ENCODE data around the gene ANTXR2. TPM values are rescaled to one million over a fixed set of nuclear protein-coding genes. Genes with fewer than 3 reads are reported as not detected.
A peak's percentile ranks its signal among the peaks of the same experiment; 100 is the strongest.

Gene ANTXR2
- total and polyA plus RNA-seq, 12 donors = 9.9 to 68.4 (median 49.2) TPM

- Histone ChIP-seq H3K27me3 (no peaks in the 10 kb centered on the region), H3K4me3 (peak overlapping the region in 3 of 10 donors; percentile 70 to 91 (median 91)), H3K36me3 (peaks cover 0 to 46% (median 15%) of the 10 kb centered on the region in 9 donors), H3K4me1 (peaks cover 0 to 51% (median 27%) of the 10 kb centered on the region in 9 donors), H3K9me3 (no peaks in the 10 kb centered on the region), H3K27ac (peak overlapping the region in 4 of 10 donors; percentile 2 to 97 (median 50))
- ATAC-seq = no peak
- no peak for DNase-seq
- intact Hi-C loops (cut with DNase I) = loop anchor here in 4 of 10 donors (5.0 to 10.0 kb wide), 4 partner anchors 33 to 155 kb away; no protein-coding TSS in a partner anchor
- WGBS, 2 donors = 71 to 72% methylated on average over 2 of the region's 2 CpGs
- TF ChIP-seq, protein P1, sequence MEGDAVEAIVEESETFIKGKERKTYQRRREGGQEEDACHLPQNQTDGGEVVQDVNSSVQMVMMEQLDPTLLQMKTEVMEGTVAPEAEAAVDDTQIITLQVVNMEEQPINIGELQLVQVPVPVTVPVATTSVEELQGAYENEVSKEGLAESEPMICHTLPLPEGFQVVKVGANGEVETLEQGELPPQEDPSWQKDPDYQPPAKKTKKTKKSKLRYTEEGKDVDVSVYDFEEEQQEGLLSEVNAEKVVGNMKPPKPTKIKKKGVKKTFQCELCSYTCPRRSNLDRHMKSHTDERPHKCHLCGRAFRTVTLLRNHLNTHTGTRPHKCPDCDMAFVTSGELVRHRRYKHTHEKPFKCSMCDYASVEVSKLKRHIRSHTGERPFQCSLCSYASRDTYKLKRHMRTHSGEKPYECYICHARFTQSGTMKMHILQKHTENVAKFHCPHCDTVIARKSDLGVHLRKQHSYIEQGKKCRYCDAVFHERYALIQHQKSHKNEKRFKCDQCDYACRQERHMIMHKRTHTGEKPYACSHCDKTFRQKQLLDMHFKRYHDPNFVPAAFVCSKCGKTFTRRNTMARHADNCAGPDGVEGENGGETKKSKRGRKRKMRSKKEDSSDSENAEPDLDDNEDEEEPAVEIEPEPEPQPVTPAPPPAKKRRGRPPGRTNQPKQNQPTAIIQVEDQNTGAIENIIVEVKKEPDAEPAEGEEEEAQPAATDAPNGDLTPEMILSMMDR (IDR thresholded peaks at IDR 0.05) = no peak
These were observed 2.9 kb downstream of the ANTXR2 start for GRCh38 chr4:80069837-80070731.

DNA sequence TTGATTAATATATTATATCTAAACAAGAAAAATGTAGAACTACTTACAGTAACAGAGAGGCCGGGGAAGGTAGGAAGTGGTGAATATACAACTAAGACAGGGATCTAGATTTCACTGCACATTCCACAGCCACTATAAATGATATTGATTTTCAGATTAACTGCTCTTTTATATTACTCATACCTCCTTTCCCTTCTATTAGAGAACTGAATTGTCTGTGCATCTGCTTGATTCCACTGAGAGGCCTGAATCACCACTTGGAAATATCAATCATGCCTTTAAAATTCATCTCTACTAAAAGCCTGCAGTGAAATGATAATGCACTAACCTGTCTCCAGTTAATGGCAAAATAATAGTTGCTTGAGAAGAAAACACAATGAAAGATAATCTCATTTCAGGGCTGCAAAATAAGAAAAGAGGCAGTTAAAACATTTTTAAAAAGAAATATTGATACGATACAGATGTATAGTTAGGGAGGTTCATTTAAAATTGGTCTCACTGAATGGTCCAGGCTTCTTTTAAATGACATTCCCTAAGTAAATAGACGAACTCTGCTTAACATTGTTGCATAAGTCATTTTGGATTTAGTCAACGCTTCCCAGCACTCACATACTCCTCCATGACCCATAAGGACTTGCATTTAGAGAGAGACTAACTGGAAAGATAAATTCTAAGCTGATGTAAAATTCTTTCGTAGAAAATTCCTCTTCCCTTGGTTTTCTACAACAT lies 3.8 kb downstream of the ANTXR2 start:
- H3K4me1 ChIP-seq = peaks cover 0 to 46% (median 25%) of the 10 kb centered on the region in 9 donors
- DNase-seq = no peak
- no peaks in the 10 kb centered on the region for H3K27me3 ChIP-seq
- peaks cover 0 to 54% (median 15%) of the 10 kb centered on the region in 9 donors for H3K36me3 ChIP-seq
- WGBS, 2 donors = 62 to 72% methylated on average over 5 of the region's 5 CpGs
- intact Hi-C loops (cut with DNase I) = no loop called here
- TF ChIP-seq, protein P1 (IDR thresholded peaks at IDR 0.05) = no peak
- no peaks in the 10 kb centered on the region for H3K9me3 ChIP-seq
- H3K4me3 ChIP-seq = peak overlapping the region in 1 of 10 donors; percentile 70
- ATAC-seq = no peak
- peak overlapping the region in 2 of 10 donors; percentile 2 to 97 for H3K27ac ChIP-seq

DNA sequence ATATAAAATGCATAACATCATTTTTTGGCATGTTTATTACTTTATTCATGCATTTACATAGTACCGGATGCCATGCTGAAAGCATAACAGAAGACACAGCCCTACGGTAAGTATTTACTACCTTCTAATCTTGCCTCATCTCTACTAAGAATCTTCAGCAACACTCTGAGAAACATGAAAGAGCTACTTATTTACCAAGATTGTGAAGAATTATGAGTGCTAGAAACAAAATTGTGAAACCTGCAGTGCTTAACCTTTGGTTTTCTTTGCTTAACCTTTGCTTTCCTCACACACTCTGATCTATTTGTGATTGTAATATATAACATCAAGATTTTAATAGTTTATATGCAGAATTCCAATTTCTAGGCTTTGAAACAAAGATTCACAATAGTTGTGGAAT lies 7.4 kb downstream of the ANTXR2 start:
- H3K27me3 ChIP-seq = no peaks in the 10 kb centered on the region
- H3K4me3 ChIP-seq = no peak overlapping the region
- peaks cover 0 to 26% (median 5%) of the 10 kb centered on the region in 9 donors for H3K4me1 ChIP-seq
- intact Hi-C loops (cut with DNase I) = no loop called here
- DNase-seq = no peak
- no peak overlapping the region for H3K27ac ChIP-seq
- peaks cover 0 to 85% (median 15%) of the 10 kb centered on the region in 9 donors for H3K36me3 ChIP-seq
- WGBS, 2 donors = 93 to 98% methylated on average over 2 of the region's 2 CpGs
- TF ChIP-seq, protein P1 (IDR thresholded peaks at IDR 0.05) = no peak
- no peak for ATAC-seq
- H3K9me3 ChIP-seq = no peaks in the 10 kb centered on the region

DNA sequence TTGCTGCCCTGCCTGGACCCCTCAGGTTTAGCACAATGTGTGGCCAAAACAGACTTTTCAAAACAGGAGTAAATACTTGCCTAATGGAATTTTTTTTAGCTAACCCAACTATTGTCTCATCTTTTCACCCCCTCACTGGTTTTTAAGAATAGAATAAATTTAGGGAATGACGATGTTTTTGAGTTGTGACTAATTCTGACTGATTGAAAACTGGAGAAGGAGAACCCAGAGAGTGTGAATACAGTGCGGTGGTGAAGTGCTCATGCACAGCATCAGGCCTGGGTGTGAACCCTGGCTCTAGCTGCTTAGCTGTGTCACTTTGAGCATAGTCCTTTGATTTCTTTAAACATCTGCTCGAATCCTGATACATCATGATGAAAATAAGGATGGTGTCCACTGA lies 10.5 kb downstream of the ANTXR2 start:
- DNase-seq (no peak), ATAC-seq (no peak)
- H3K4me1 ChIP-seq = peaks cover 0 to 21% (median 0%) of the 10 kb centered on the region in 9 donors
- no peaks in the 10 kb centered on the region for H3K27me3 ChIP-seq
- TF ChIP-seq, protein P1 (IDR thresholded peaks at IDR 0.05) = no peak
- no peaks in the 10 kb centered on the region for H3K9me3 ChIP-seq
- peaks cover 0 to 69% (median 11%) of the 10 kb centered on the region in 9 donors for H3K36me3 ChIP-seq
- no peak overlapping the region for H3K27ac ChIP-seq
- WGBS, 2 donors = 88 to 91% methylated on average over 3 of the region's 3 CpGs
- H3K4me3 ChIP-seq = no peak overlapping the region
- intact Hi-C loops (cut with DNase I) = no loop called here

Measured in heart right ventricle (tissue), 16 donors.